ENCODE measurements around the gene HDDC2.

Gene HDDC2

GRCh38 chr6:125271486-125272159 lies 30.1 kb downstream of the HDDC2 start:
- no peak for DNase-seq (ENCODE audit: low read depth, low spot score)
- TF ChIP-seq CTCF (IDR thresholded peaks at IDR 0.05; ENCODE audit: insufficient read depth, low read length, missing control alignments) = no peak
- ChIA-PET CTCF (interaction anchor here (0.9 kb wide), 1 partner anchor 118 kb away, joined by 3 read pairs; the partner anchor contains the start of gene TPD52L1), POLR2A (no interaction called here)
- no peak overlapping the region for H3K4me3 ChIP-seq (ENCODE audit: low read depth, low read length)

GRCh38 chr6:125270380-125270779 lies 31.4 kb downstream of the HDDC2 start:
- DNase-seq (ENCODE audit: low read depth, low spot score) = no peak
- ChIA-PET CTCF (no interaction called here), POLR2A (no interaction called here)
- no peak overlapping the region for H3K4me3 ChIP-seq (ENCODE audit: low read depth, low read length)
- no peak for TF ChIP-seq CTCF (IDR thresholded peaks at IDR 0.05; ENCODE audit: insufficient read depth, low read length, missing control alignments)

DNA sequence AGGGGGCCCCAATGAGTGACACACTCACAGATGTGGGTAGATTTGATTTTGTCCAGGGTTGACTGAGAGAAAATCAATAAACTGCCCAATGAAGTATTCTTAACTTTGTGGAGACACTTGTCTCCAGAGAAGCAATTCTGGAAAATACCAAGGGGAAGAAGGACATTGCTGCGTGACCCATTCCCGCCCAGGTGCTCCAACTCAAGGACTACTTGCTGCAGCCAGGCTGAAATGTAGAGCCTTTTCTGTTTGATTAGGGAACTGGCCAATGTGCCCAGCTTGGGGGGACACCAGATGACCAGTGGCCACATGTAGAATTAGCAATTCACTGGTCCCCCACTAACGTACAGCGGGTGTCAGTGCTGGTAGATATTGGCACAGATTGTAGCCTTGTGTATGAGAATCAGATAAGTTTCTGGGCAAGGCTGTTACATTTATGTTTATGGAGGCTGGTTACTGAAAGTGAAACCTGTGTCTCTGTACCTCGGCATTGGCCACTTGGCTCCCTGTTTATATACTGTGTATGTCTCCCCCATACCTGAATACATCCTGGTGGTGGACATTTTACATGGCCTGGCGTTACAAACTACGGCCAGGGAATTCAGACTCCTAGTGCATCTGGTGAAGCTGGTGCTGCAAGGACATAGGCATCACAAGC lies 32.3 kb downstream of the HDDC2 start:
- CTCF ChIA-PET = no interaction called here
- no peak for DNase-seq (ENCODE audit: low read depth, low spot score)
- POLR2A ChIA-PET = no interaction called here
- no peak for TF ChIP-seq CTCF (IDR thresholded peaks at IDR 0.05; ENCODE audit: insufficient read depth, low read length, missing control alignments)
- no peak overlapping the region for H3K4me3 ChIP-seq (ENCODE audit: low read depth, low read length)

GRCh38 chr6:125268765-125269164 lies 33.0 kb downstream of the HDDC2 start:
- TF ChIP-seq CTCF (IDR thresholded peaks at IDR 0.05; ENCODE audit: insufficient read depth, low read length, missing control alignments) = no peak
- ChIA-PET CTCF (interaction anchor here (1.2 kb wide), 1 partner anchor 114 kb away, joined by 3 read pairs; no protein-coding TSS in a partner anchor), POLR2A (no interaction called here)
- no peak overlapping the region for H3K4me3 ChIP-seq (ENCODE audit: low read depth, low read length)
- DNase-seq (ENCODE audit: low read depth, low spot score) = no peak

DNA sequence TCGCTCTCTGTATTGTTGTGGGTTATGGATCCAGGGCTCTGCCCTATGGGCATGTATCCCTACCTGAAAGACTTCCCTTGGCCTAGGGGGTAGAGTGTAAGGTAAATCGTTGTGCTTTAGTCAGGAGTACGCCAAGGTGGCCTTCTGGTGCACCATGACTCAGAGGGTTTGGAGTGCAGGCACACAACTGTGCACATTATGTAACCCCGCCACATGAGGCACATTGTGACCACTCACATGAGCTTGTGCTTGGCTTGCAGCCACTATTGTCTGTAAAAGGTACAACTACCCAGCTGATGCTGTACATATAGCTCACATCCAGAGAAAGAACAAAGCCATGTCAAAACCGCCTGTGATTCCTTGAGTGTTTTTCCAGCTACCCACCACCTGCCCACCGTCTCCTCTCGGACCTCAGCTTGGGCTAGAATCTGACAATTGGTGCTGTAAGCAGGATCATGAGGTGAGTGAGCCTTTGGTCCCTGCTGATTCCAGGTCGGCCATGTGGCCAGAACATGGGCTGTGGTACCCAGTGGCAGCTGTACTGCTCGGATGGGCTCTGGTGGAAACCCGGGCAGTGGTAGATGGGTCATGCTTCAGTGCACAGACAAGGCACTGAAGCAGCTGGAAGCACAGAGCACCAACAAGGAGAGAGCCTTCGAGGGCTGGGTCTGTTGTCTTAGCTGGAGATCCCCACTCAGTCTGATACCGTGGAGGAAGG lies 33.8 kb downstream of the HDDC2 start:
- H3K4me3 ChIP-seq (ENCODE audit: low read depth, low read length) = no peak overlapping the region
- no peak for DNase-seq (ENCODE audit: low read depth, low spot score)
- POLR2A ChIA-PET = no interaction called here
- CTCF ChIA-PET = interaction anchor here (0.7 to 1.2 kb wide), 3 partner anchors 8 to 153 kb away, joined by 3 to 6 read pairs (median 3); no protein-coding TSS in a partner anchor
- TF ChIP-seq CTCF (IDR thresholded peaks at IDR 0.05; ENCODE audit: insufficient read depth, low read length, missing control alignments) = no peak

DNA sequence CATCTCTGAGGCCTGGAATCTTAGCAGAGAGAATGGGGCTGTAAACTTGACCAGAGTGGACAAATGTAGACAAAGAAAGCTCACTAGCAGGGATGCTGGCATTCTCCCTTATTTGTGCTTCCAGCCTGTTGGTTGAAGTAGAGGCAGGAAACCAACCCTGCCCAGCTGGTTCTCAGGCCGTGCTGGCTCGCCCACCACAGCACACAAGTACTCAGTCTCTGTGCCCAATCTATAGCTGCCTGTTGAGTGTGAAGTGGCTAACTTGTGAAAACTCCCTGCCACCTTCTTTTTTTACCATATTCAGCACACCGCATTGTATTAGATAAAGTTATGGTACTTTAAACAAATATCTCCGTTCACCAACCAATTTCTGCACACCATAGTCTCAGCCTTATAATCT lies 37.3 kb downstream of the HDDC2 start:
- no peak for TF ChIP-seq CTCF (IDR thresholded peaks at IDR 0.05; ENCODE audit: insufficient read depth, low read length, missing control alignments)
- POLR2A ChIA-PET = no interaction called here
- DNase-seq (ENCODE audit: low read depth, low spot score) = no peak
- H3K4me3 ChIP-seq (ENCODE audit: low read depth, low read length) = no peak overlapping the region
- CTCF ChIA-PET = interaction anchor here (1.0 to 3.5 kb wide), 3 partner anchors 10 to 110 kb away, joined by 3 to 24 read pairs (median 4); partner anchors contain the start of gene TPD52L1

Measured in AG04449 (cell line).